WTC11 (cell line): ENCODE data around the gene PTPRN2. TPM values are rescaled to one million over a fixed set of nuclear protein-coding genes. Genes with fewer than 3 reads are reported as not detected.

Experiments used
- ATAC-seq: fragments of 200-7000 bp; cut with Tn5 transposase; 2 replicates; pipeline ENCODE4 v1.10.0; 2021; ENCODE audit warnings: mild to moderate bottlenecking, moderate library complexity
- CTCF ChIA-PET: fragments of 300-600 bp; sonication (Branson Sonifier 250); formaldehyde crosslinking; loops from one replicate; lab custom pipeline; 2021; ENCODE audit warnings: antibody characterized with exemption; lab: Charles Lee
- POLR2A ChIA-PET: fragments of 350-600 bp; sonication (Branson Sonifier 250); formaldehyde crosslinking; loops from one replicate; lab custom pipeline; 2021; ENCODE audit warnings: antibody characterized with exemption; lab: Charles Lee
- DNase-seq: peaks from one replicate; pipeline ENCODE4 v3.0.0; 2021; ENCODE audit warnings: low spot score
- H3K27ac Mint-ChIP-seq: 2 replicates; pipeline ENCODE4 v1.8.0; 2021; ENCODE audit warnings: mixed read lengths
- H3K27me3 Mint-ChIP-seq: 2 replicates; pipeline ENCODE4 v1.8.0; 2021; ENCODE audit warnings: low read depth, mild to moderate bottlenecking, moderate library complexity, mixed read lengths
- H3K36me3 Mint-ChIP-seq: 2 replicates; pipeline ENCODE4 v1.8.0; 2021; ENCODE audit warnings: mixed read lengths
- H3K4me1 Mint-ChIP-seq: 2 replicates; pipeline ENCODE4 v1.8.0; 2022; ENCODE audit warnings: mixed read lengths
- H3K4me3 Mint-ChIP-seq: 2 replicates; pipeline ENCODE4 v1.8.0; 2021; ENCODE audit warnings: mild to moderate bottlenecking, moderate library complexity, mixed read lengths
- H3K9me3 Mint-ChIP-seq: 2 replicates; pipeline ENCODE4 v1.8.0; 2021; ENCODE audit warnings: mixed read lengths
- AFF4 ChIP-seq: sonication (generic); formaldehyde crosslinking; IDR thresholded peaks from 2 replicates; pipeline ENCODE4 v1.8.1; 2023; ENCODE audit warnings: mild to moderate bottlenecking, missing genetic modification reagents, borderline replicate concordance
- CBFB ChIP-seq: sonication (generic); formaldehyde crosslinking; IDR thresholded peaks from 2 replicates; pipeline ENCODE4 v1.8.1; 2022; ENCODE audit warnings: mild to moderate bottlenecking, low read depth, missing genetic modification reagents
- CREB1 ChIP-seq: sonication (generic); formaldehyde crosslinking; IDR thresholded peaks from 2 replicates; pipeline ENCODE4 v1.8.0; 2023; ENCODE audit warnings: mild to moderate bottlenecking, missing genetic modification reagents
- E2F5 ChIP-seq: sonication (generic); formaldehyde crosslinking; IDR thresholded peaks from 2 replicates; pipeline ENCODE4 v1.8.1; 2022; ENCODE audit warnings: mild to moderate bottlenecking, moderate library complexity, missing genetic modification reagents
- ERG ChIP-seq: fragments of 250-450 bp; sonication (Bioruptor Pico); IDR thresholded peaks from 2 replicates; pipeline ENCODE4 v1.8.0; 2021; ENCODE audit warnings: mild to moderate bottlenecking
- IRF2 ChIP-seq: sonication (generic); formaldehyde crosslinking; IDR thresholded peaks from 2 replicates; pipeline ENCODE4 v1.8.0; 2022; ENCODE audit warnings: low read depth, missing genetic modification reagents, borderline replicate concordance
- MAX ChIP-seq: sonication (generic); formaldehyde crosslinking; IDR thresholded peaks from 2 replicates; pipeline ENCODE4 v1.8.0; 2022; ENCODE audit warnings: mild to moderate bottlenecking, missing genetic modification reagents
- NFATC4 ChIP-seq: fragments of 250-450 bp; sonication (Bioruptor Pico); IDR thresholded peaks from 2 replicates; pipeline ENCODE4 v1.9.0; 2021; ENCODE audit warnings: mild to moderate bottlenecking
- NFE2L1 ChIP-seq: sonication (generic); formaldehyde crosslinking; IDR thresholded peaks from 2 replicates; pipeline ENCODE4 v1.8.1; 2023; ENCODE audit warnings: missing genetic modification reagents
- NFYB ChIP-seq: sonication (generic); formaldehyde crosslinking; conservative IDR thresholded peaks from 2 replicates; pipeline ENCODE4 v1.8.0; 2022; ENCODE audit warnings: low read depth, missing genetic modification reagents
- PRDM15 ChIP-seq: sonication (generic); formaldehyde crosslinking; IDR thresholded peaks from 2 replicates; pipeline ENCODE4 v1.8.0; 2022; ENCODE audit warnings: missing genetic modification reagents
- SMAD3 ChIP-seq: sonication (generic); formaldehyde crosslinking; IDR thresholded peaks from 2 replicates; pipeline ENCODE4 v1.8.0; 2022; ENCODE audit warnings: missing genetic modification reagents, mild to moderate bottlenecking, borderline replicate concordance
- USF2 ChIP-seq: sonication (generic); formaldehyde crosslinking; IDR thresholded peaks from 2 replicates; pipeline ENCODE4 v1.8.1; 2023; ENCODE audit warnings: mild to moderate bottlenecking, missing genetic modification reagents, moderate library complexity
- ZNF232 ChIP-seq: sonication (generic); formaldehyde crosslinking; IDR thresholded peaks from 2 replicates; pipeline ENCODE4 v1.8.0; 2022; ENCODE audit warnings: mild to moderate bottlenecking, missing genetic modification reagents
- ZNF281 ChIP-seq: sonication (generic); formaldehyde crosslinking; IDR thresholded peaks from 2 replicates; pipeline ENCODE4 v1.8.0; 2023; ENCODE audit warnings: mild to moderate bottlenecking, missing genetic modification reagents
- ZNF425 ChIP-seq: fragments of 250-450 bp; sonication (Bioruptor Pico); conservative IDR thresholded peaks from 2 replicates; pipeline ENCODE4 v1.9.0; 2021; ENCODE audit warnings: mild to moderate bottlenecking
- total RNA-seq: library from RNA; stranded (reverse); gene quantifications from 3 replicates; pipeline ENCODE4 v1.2.3, GENCODE V29; 2021

Gene PTPRN2
- total RNA-seq, 1 experiment from 2014 or later: 4.7 TPM

GRCh38 chr7:157615101-157615817 lies 972.4 kb downstream of the PTPRN2 start:
- no peaks in the 10 kb centered on the region for H3K4me1 Mint-ChIP-seq
- peaks cover 61% of the 10 kb centered on the region for H3K27me3 Mint-ChIP-seq
- ATAC-seq: no peak
- H3K27ac Mint-ChIP-seq: no peak overlapping the region
- peaks cover 16% of the 10 kb centered on the region for H3K36me3 Mint-ChIP-seq
- TF ChIP-seq ZNF232 (CRISPR knock-in tag) (no peak), E2F5 (CRISPR knock-in tag) (no peak), ZNF425 (CRISPR knock-in tag) (no peak), ZNF281 (no peak), NFE2L1 (no peak)
- TF ChIP-seq, all 79 proteins: peak for 0
- peak; percentile 7 for DNase-seq
- POLR2A ChIA-PET: no interaction called here
- no peak overlapping the region for H3K4me3 Mint-ChIP-seq
- peaks cover 21% of the 10 kb centered on the region for H3K9me3 Mint-ChIP-seq
- CTCF ChIA-PET: no interaction called here

- no peak for ATAC-seq
- ChIA-PET POLR2A (no interaction called here), CTCF (interaction anchor here (1.0 kb wide), 1 partner anchor 139 kb away, joined by 5 read pairs; no protein-coding TSS in a partner anchor)
- Mint-ChIP-seq H3K4me1 (no peaks in the 10 kb centered on the region), H3K4me3 (no peak overlapping the region), H3K9me3 (peaks cover 19% of the 10 kb centered on the region), H3K36me3 (peaks cover 17% of the 10 kb centered on the region), H3K27me3 (peaks cover 67% of the 10 kb centered on the region), H3K27ac (no peak overlapping the region)
- DNase-seq: peak; percentile 2
- TF ChIP-seq NFATC4 (CRISPR knock-in tag) (no peak), MAX (CRISPR knock-in tag) (no peak), CBFB (CRISPR knock-in tag) (no peak), PRDM15 (CRISPR knock-in tag) (no peak), USF2 (CRISPR knock-in tag) (no peak), CREB1 (CRISPR knock-in tag) (no peak), AFF4 (CRISPR knock-in tag) (no peak), IRF2 (CRISPR knock-in tag) (no peak), SMAD3 (no peak), ERG (CRISPR knock-in tag) (no peak), NFYB (CRISPR knock-in tag) (no peak)
Measured at GRCh38 chr7:157614457-157615020, 973.1 kb downstream of the PTPRN2 start.
